Measurements from ENCODE around the gene SELE. TPM values are rescaled to one million over a fixed set of nuclear protein-coding genes. Genes with fewer than 3 reads are reported as not detected.
"Not testable (repeated sequence)": the region's sequence is repeated elsewhere in the genome, so short reads cannot be mapped to it uniquely, and the experiment has no call there.

Gene SELE
- total RNA-seq, 1 donor from 2014 or later, result 17.9 TPM

GRCh38 chr1:169683168-169683567 lies 50.7 kb downstream of the SELE start:
- not testable (repeated sequence) for DNase-seq (ENCODE audit: low spot score)

- no peak for DNase-seq (ENCODE audit: low spot score)
These were observed 51.8 kb downstream of the SELE start for GRCh38 chr1:169682071-169682470.

- DNase-seq (ENCODE audit: low spot score), result no peak
These were observed 52.7 kb downstream of the SELE start for GRCh38 chr1:169681140-169681539.

DNA sequence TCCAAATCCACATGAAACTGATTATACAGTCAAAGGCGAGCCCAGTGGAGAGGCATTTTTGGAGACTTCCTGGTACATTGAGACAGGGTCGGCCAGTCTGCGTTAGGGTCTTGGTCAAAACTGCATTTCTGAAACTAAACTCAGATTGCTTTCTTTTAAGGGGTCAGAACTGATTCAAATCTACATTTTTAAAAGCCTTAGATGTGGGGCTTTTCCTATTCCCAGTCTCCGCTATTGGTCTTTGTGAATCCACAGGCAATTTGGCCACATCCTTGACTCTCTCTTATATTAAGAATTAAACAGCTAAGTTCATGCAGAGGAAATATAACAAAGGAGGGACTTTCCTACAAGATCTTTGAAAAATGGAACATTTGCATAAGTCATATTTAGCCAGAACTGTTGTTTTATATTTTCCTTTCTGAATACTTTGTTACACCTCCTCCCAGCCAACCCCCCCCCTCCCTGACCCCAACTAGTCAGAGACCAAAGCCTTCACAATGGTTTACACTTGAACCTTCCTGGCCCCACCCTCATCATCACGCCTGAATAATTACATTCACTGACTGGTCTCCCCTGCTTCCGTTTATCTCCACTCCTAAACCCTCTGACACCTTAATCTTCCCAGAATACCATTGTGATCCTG lies 53.4 kb downstream of the SELE start:
- no peak for DNase-seq (ENCODE audit: low spot score)

GRCh38 chr1:169679692-169680091 lies 54.2 kb downstream of the SELE start:
- no peak for DNase-seq (ENCODE audit: low spot score)

DNA sequence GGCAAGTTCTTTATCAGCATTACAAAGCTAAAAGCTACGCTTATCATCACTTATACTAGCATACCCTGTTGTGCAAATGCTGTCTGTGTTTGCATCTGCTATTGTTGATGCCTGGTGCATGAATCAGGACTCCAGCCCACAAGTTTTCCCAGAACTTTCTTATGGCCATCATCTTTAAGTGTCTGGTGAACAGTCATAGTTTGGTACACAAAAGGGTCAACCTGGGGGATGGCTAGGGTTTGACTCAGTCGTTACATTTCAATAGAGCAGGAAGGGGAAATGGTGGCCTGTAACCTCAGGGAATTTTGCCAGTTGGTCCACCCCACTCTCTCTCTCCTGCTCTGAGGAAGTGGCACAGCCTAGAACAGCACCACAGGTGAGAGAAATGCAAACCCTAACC lies 57.9 kb downstream of the SELE start:
- no peak for DNase-seq (ENCODE audit: low spot score)

Other genes with a start within 250 kb of the SELE start
- gene SLC19A2, start 248.1 kb downstream of the SELE start, total RNA-seq, result 53.9 TPM
- 3.8 TPM for gene F5, start 147.6 kb downstream of the SELE start, total RNA-seq
- 13.4 TPM for gene SELP, start 104.0 kb downstream of the SELE start, total RNA-seq
- 23.0 TPM for gene SELL, start 22.5 kb downstream of the SELE start, total RNA-seq
- 4.0 TPM for gene METTL18, start 60.8 kb upstream of the SELE start, total RNA-seq
- gene SCYL3, start 159.8 kb upstream of the SELE start, total RNA-seq, result 8.4 TPM